GM12878 (cell line): Measurements from ENCODE around the gene KCTD12.

Experiments
- CTCF ChIP-seq, 3 experiments: IDR thresholded peaks in 2 of 3; conservative IDR thresholded peaks in 1 of 3; 2 replicates each; pipeline ENCODE4 v1.5.1; 2011; ENCODE audit warnings: low read depth in 3 of 3, low read length in 3 of 3, mild to moderate bottlenecking in 3 of 3, control low read depth in 2 of 3, moderate library complexity in 2 of 3, inconsistent platforms in 1 of 3, mixed read lengths in 1 of 3; ENCODE audit not compliant: control insufficient read depth in 2 of 3, insufficient read depth in 1 of 3; ENCODE audit errors: extremely low read depth in 1 of 3
- EZH2 ChIP-seq: IDR thresholded peaks from 2 replicates; pipeline ENCODE4 v1.6.1; 2012; ENCODE audit warnings: low read depth, mild to moderate bottlenecking, control low read depth, inconsistent platforms, low read length, borderline replicate concordance; ENCODE audit not compliant: control insufficient read depth
- GABPA ChIP-seq: IDR thresholded peaks from 2 replicates; pipeline ENCODE4 v1.6.1; 2014; ENCODE audit warnings: antibody characterized with exemption, low read depth, mild to moderate bottlenecking, inconsistent platforms
- NFIC ChIP-seq: IDR thresholded peaks from 2 replicates; pipeline ENCODE4 v1.6.1; 2012; ENCODE audit warnings: low read depth, mild to moderate bottlenecking, inconsistent platforms, low read length, moderate library complexity
- POLR2A ChIP-seq: IDR thresholded peaks from 2 replicates; pipeline ENCODE4 v1.6.1; 2011; ENCODE audit warnings: low read depth, mild to moderate bottlenecking, low read length
- REST ChIP-seq: IDR thresholded peaks from 2 replicates; pipeline ENCODE4 v1.6.1; 2012; ENCODE audit warnings: mild to moderate bottlenecking, low read depth, low read length
- RFX5 ChIP-seq: IDR thresholded peaks from 2 replicates; pipeline ENCODE4 v1.6.1; 2011; ENCODE audit warnings: low read depth, low read length, improper control_type of control experiment
- SMC3 ChIP-seq: IDR thresholded peaks from 2 replicates; pipeline ENCODE4 v1.6.1; 2011; ENCODE audit warnings: low read length, improper control_type of control experiment, borderline replicate concordance
- SUZ12 ChIP-seq: fragments of 200-600 bp; sonication (generic); IDR thresholded peaks from one replicate; pipeline ENCODE4 v1.6.1; 2018; ENCODE audit warnings: antibody characterized with exemption, mild to moderate bottlenecking; ENCODE audit not compliant: unreplicated experiment

GRCh38 chr13:76912476-76912875 lies 26.3 kb upstream of the KCTD12 start:
- TF ChIP-seq GABPA (no peak), RFX5 (no peak), REST (no peak), CTCF (IDR thresholded peaks at IDR 0.05 in 2 of 3, conservative IDR thresholded peaks at IDR 0.05 in 1 of 3; ENCODE audit: control insufficient read depth in 2 of 3, extremely low read depth in 1 of 3, insufficient read depth in 1 of 3, low read depth in 3 of 3, low read length in 3 of 3) (no peak), NFIC (no peak), SMC3 (no peak), POLR2A (no peak), EZH2 (no peak), SUZ12 (no peak)
